SH-SY5Y (cell line): Measurements from ENCODE around the gene STPG4.

ENCODE experiments used
- GATA2 ChIP-seq: IDR thresholded peaks from 2 replicates; pipeline ENCODE4 v1.6.1; 2011; ENCODE audit warnings: mild to moderate bottlenecking, low read depth, low read length
- GATA3 ChIP-seq: IDR thresholded peaks from 2 replicates; pipeline ENCODE4 v1.6.1; 2011; ENCODE audit warnings: low read depth, mild to moderate bottlenecking, low read length, moderate library complexity

DNA sequence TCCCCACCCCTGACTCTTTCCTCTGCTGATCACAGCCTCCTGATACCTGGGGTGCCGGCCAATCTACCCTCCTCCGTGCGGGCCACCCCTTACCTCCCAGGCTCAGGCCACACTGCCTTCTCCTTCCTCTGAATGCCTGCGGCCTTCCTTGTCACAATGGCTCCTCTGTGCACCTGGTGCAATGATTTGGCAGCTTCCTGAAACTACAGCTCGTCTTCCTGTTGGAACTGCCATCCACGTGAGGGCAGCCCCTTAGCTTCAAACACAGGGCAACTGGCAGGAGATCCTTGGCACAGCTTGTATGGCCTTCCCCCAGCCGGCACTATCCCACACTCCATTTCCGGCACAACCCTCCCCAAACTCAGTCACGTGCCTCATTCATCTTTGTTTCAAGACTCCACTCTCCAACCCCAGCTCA is 69.0 kb downstream of the STPG4 start:
- no peak for TF ChIP-seq GATA2
- no peak for TF ChIP-seq GATA3
